ENCODE data around the gene TBL3. TPM values are rescaled to one million over a fixed set of nuclear protein-coding genes. Genes with fewer than 3 reads are reported as not detected.
A peak's percentile ranks its signal among the peaks of the same experiment; 100 is the strongest.

The TBL3 gene
- polyA plus RNA-seq, 1 donor from 2014 or later, result 21.4 TPM

GRCh38 chr16:1964506-1965395 lies 7.1 kb upstream of the TBL3 start, which contains the start of gene RPS2:
Gene RPS2, minus strand, starts transcription at chr16:1964826. Its CDS starts 201 bp downstream, at chr16:1964625.
- Histone ChIP-seq H4K20me1 (ENCODE audit: insufficient read depth) (no peaks in the 10 kb centered on the region), H3K9me3 (ENCODE audit: low read length) (no peaks in the 10 kb centered on the region), H3K4me3 (ENCODE audit: low read length) (peak within 1 kb of the TSS; percentile 88), H3K9me2 (ENCODE audit: insufficient read depth, low read length) (no peaks in the 10 kb centered on the region), H3K27me3 (ENCODE audit: insufficient read depth, low read depth, low read length) (no peaks in the 10 kb centered on the region), H3K79me2 (replicated peaks; ENCODE audit: insufficient read depth, low read length) (peaks cover 15% of the 10 kb centered on the region), H3K9ac (ENCODE audit: low read length) (peak within 1 kb of the TSS; percentile 89), H3K27ac (ENCODE audit: low read length) (peak within 1 kb of the TSS; percentile 80), H2AFZ (ENCODE audit: low read depth, low read length) (peak within 1 kb of the TSS; percentile 36), H3F3A (ENCODE audit: insufficient read depth, low read length, poor library complexity, severe bottlenecking) (no peaks in the 10 kb centered on the region), H3K36me3 (ENCODE audit: insufficient read depth, low read length) (no peaks in the 10 kb centered on the region), H3K4me2 (ENCODE audit: low read length) (peak within 1 kb of the TSS; percentile 94)
- TF ChIP-seq EP300 (conservative IDR thresholded peaks at IDR 0.05; ENCODE audit: poor library complexity, severe bottlenecking), result peak; percentile 58
- no peak for TF ChIP-seq EZH2 (IDR thresholded peaks at IDR 0.05; ENCODE audit: borderline replicate concordance, insufficient read depth, low read length, poor library complexity, severe bottlenecking)
- TF ChIP-seq RAD21 (conservative IDR thresholded peaks at IDR 0.05), result no peak
- TF ChIP-seq MXI1 (conservative IDR thresholded peaks at IDR 0.05; ENCODE audit: poor library complexity, severe bottlenecking), result peak; percentile 96
- TF ChIP-seq POLR2AphosphoS5 (IDR thresholded peaks at IDR 0.05), result peak; percentile 99
- peak; percentile 98 for TF ChIP-seq REST (IDR thresholded peaks at IDR 0.05; ENCODE audit: borderline replicate concordance)
- peak; percentile 98 for TF ChIP-seq TAF1 (IDR thresholded peaks at IDR 0.05; ENCODE audit: low read depth)
- peak; percentile 37 for TF ChIP-seq CTCF (IDR thresholded peaks at IDR 0.05; ENCODE audit: poor library complexity, severe bottlenecking)

- H3K36me3 ChIP-seq (ENCODE audit: insufficient read depth, low read length), result no peaks in the 10 kb centered on the region
- peak overlapping the region; percentile 88 for H3K4me3 ChIP-seq (ENCODE audit: low read length)
- H3K4me2 ChIP-seq (ENCODE audit: low read length), result peak overlapping the region; percentile 80
- no peak for TF ChIP-seq REST (IDR thresholded peaks at IDR 0.05; ENCODE audit: borderline replicate concordance)
- TF ChIP-seq POLR2AphosphoS5 (IDR thresholded peaks at IDR 0.05), result no peak
- no peak for TF ChIP-seq RAD21 (conservative IDR thresholded peaks at IDR 0.05)
- TF ChIP-seq EP300 (conservative IDR thresholded peaks at IDR 0.05; ENCODE audit: poor library complexity, severe bottlenecking), result no peak
- no peak for TF ChIP-seq EZH2 (IDR thresholded peaks at IDR 0.05; ENCODE audit: borderline replicate concordance, insufficient read depth, low read length, poor library complexity, severe bottlenecking)
- no peak for TF ChIP-seq SMC3 (conservative IDR thresholded peaks at IDR 0.05; ENCODE audit: poor library complexity)
- no peak for TF ChIP-seq MXI1 (conservative IDR thresholded peaks at IDR 0.05; ENCODE audit: poor library complexity, severe bottlenecking)
- no peak for TF ChIP-seq TAF1 (IDR thresholded peaks at IDR 0.05; ENCODE audit: low read depth)
- no peak for TF ChIP-seq CTCF (IDR thresholded peaks at IDR 0.05; ENCODE audit: poor library complexity, severe bottlenecking)
- peak overlapping the region; percentile 36 for H2AFZ ChIP-seq (ENCODE audit: low read depth, low read length)
- H3K9me2 ChIP-seq (ENCODE audit: insufficient read depth, low read length), result no peaks in the 10 kb centered on the region
- H3K27me3 ChIP-seq (ENCODE audit: insufficient read depth, low read depth, low read length), result no peaks in the 10 kb centered on the region
- H3K9me3 ChIP-seq (ENCODE audit: low read length), result no peaks in the 10 kb centered on the region
- H3K9ac ChIP-seq (ENCODE audit: low read length), result peak overlapping the region; percentile 89
- peaks cover 12% of the 10 kb centered on the region for H3K79me2 ChIP-seq (replicated peaks; ENCODE audit: insufficient read depth, low read length)
- H3K27ac ChIP-seq (ENCODE audit: low read length), result peak overlapping the region; percentile 80
- H4K20me1 ChIP-seq (ENCODE audit: insufficient read depth), result no peaks in the 10 kb centered on the region
- H3F3A ChIP-seq (ENCODE audit: insufficient read depth, low read length, poor library complexity, severe bottlenecking), result no peaks in the 10 kb centered on the region
Measured at GRCh38 chr16:1965396-1966001, 6.4 kb upstream of the TBL3 start.

Measured in neural cell (in vitro differentiated cells).